GM12801 (cell line): Measurements from ENCODE around the gene GALNS.

Experiments used
- TF ChIP-seq, protein P1 (sequence below): IDR thresholded peaks from one replicate; pipeline ENCODE4 v1.5.1; 2011; ENCODE audit warnings: control low read depth; ENCODE audit not compliant: insufficient read length; ENCODE audit errors: extremely low read depth

Gene GALNS

DNA sequence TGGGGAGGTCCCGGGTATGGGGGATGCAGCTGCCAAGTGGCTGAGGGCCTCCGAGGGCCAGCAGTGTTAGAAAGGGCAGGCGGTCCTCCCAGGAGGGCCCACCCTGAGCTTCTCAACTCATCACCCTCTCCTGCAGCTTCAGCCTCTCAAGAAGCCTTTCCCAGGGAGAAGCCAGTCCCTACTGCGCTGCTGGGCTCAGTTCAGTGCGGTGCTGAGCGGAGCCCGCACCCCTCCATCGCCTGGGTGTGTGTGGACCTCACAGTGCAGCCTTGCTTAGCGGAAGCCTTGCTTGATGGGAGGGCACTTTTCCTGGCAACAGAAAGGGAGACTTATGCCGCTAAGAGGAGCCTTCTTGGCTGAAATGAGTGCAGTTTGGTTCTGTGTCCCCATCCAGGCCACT is 41.5 kb downstream of the GALNS start:
- TF ChIP-seq, protein P1, sequence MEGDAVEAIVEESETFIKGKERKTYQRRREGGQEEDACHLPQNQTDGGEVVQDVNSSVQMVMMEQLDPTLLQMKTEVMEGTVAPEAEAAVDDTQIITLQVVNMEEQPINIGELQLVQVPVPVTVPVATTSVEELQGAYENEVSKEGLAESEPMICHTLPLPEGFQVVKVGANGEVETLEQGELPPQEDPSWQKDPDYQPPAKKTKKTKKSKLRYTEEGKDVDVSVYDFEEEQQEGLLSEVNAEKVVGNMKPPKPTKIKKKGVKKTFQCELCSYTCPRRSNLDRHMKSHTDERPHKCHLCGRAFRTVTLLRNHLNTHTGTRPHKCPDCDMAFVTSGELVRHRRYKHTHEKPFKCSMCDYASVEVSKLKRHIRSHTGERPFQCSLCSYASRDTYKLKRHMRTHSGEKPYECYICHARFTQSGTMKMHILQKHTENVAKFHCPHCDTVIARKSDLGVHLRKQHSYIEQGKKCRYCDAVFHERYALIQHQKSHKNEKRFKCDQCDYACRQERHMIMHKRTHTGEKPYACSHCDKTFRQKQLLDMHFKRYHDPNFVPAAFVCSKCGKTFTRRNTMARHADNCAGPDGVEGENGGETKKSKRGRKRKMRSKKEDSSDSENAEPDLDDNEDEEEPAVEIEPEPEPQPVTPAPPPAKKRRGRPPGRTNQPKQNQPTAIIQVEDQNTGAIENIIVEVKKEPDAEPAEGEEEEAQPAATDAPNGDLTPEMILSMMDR, result no peak

DNA sequence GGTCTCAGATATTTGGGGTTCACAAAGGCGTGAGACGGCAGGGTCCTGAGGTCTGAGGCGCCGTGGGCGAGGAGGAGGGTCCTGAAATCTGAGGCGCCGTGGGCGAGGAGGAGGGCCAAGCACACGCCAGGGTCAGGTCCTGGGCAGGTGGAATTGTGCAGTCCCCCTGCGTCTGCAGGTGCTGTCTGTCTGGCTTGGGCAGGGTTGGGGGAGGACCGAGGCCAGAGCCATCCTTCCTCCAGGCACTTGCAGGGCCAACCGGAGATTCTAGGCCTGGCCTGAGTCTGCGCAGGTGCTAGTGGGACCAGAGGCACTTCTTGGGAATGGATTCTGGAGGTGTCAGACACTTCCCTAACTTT is 42.6 kb downstream of the GALNS start:
- TF ChIP-seq, protein P1, result no peak

DNA sequence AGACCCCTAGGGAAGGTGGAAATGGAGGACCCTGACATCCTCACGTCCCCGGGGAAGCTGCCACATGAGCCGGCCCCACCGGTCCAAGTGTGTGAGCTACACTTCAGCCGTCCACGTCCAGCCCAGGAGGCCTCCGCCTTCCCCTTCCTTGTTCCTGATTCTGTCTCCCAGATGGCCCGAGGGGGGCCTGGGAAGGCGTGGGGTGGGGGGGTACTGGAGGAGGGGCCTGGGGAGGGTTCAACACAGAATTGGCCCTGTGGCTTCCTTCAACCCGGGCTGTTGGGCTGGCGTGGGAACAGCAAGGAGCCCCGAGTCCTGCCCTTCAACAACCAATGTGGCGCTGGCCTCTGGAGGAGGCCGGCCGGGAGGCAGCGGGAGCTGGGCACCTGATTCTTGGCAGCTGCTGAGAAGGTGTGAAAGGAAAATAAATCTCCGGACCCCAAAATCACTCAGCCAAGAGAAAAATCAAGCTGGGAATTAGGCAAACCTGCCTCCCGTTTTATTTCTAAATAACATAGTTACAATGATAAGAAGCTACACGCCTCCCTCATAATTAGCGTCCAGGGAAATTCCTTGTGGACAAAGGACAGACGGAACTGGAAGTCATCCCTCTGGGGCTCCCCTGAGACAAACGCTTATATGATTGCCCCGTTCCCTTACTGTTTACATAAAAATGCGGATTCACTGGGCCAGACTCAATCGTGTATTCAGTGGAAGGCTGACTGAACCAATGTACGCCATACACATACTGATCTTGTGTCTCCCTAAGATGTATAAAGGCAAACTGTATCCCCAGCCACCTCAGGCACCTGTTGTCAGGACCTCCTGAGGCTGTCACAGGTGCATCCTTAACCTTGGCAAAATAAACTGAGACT is 43.2 kb downstream of the GALNS start:
- TF ChIP-seq, protein P1, result no peak

DNA sequence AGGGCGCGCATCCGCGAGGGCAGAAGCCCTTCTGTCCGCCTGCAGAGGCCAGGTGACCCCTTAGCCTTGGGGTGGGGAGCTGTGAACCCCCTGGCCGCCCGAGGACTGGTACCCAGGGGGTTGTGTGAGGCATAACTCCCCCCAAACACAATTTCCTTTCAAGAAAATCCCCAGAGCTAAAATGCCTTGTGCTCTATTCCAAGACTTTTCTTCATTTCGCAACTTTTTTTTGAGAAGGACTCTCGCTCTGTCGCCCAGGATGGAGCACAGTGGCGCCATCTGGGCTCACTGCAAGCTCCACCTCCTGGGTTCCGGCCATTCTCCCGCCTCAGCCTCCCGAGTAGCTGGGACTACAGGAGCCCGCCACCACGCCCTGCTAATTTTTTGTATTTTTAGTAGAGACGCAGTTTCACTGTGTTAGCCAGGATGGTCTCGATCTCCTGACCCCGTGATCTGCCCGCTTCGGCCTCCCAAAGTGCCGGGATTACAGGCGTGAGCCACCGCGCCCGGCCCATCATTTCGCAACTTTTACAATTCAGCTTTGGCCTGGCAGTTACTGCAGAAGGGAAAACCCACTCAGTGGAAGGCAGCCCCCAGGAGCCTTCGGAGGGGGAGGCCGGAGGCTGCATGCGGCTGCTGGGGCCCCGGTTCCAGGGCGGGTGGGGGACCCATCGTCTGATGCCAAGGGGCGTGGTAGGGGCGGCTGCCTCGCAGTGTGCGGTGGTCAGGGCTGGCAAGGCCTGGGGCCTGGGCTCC is 44.1 kb downstream of the GALNS start:
- TF ChIP-seq, protein P1, result no peak

DNA sequence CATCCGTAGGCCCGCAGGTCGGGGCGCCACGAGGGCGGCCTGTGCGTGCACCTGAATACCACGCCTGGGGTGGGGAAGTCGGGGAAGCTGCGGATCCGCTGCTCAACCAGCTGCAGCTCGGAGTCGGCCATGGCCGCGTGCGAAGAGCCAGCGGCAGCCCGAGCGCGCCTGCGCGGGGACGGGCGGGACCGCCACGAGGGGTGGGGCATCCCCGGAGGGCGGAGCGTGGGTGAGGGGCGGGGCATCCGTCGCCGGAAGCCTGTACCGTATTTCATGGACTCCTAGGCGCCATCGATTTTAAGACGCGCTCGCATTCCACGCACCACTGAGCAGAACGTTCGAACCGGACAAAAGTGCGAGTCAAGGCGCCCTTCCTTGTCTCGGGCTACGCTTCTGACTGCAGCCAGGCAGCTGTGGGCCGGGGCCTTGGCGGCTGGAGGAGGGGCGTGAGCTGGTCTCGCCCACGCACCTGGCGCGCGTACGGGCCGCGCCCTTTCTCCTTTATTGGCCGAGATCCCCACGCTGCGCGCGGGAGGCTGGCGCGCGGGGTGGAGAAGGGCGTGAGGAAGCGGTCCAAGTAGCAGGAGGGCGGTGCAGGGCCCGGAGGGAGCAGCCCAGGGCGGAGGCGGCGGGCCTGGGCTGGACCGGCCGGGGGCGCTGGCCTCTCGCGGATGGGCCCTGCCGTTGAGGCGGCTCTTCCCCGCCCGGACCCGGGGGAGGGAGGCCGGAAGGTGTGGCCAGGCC is 44.8 kb downstream of the GALNS start, which contains the start of gene APRT:
Gene APRT (minus strand): TSS at position 160 of the 744 bp plus-strand sequence. CDS start 29 bp downstream, at position 131.
- TF ChIP-seq, protein P1, result no peak

DNA sequence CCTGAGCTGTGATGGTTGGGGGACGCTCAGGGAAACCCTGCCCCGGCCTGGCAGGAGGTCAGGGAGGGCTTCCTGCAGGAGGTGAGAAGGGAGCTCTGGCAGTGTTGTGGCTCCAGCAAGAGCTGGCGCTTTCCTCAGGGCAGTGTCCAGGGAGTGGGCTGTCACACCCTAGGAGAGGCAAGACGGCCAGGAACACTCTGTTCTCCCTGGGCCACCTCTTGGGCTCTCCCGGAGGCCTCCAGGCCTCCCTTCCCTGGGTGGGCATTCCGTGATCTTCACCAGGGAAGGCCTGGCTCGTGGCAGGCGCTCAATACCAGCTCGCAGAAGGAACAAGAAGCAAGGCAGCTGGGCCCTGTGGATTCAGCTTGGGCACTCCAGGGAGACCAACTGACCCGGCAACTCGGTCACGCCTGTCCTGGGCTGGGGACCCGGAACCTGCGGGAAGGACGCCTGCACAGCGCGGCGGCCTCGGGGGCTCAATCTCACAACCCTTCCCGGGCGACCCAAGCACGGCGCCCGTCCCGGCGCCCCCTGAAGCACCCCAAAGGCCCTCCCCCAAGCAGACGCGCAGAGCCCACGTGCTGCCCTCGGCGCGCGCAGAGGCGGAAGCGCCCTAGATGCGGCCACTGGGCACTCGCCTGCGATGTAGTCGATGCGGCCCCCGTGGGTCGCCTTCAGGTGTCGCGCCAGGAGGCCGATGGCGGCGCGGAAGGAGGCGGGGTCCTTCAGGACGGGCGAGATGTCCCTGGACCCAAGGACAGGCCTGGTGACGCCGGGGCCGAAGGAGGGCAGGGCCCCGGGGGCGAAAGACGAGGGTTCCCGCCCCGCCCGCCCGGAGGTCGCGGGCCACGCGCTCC is 45.6 kb downstream of the GALNS start:
- TF ChIP-seq, protein P1, result no peak
